Astrocyte (in vitro differentiated cells and primary cell): ENCODE data around the gene MYOM3. TPM values are rescaled to one million over a fixed set of nuclear protein-coding genes. Genes with fewer than 3 reads are reported as not detected.

Experiments used
- DNase-seq: peaks from one replicate; pipeline ENCODE4 v3.0.0-alpha.2; 2010; ENCODE audit warnings: low read depth
- FAIRE-seq: peaks from 2 replicates; lab custom pipeline; 2011; peaks lifted over from hg19 to GRCh38; lab: Jason Lieb, UNC
- H2AFZ ChIP-seq: 2 replicates; pipeline ENCODE4 v1.6.0; 2012; ENCODE audit warnings: low read depth, low read length, inconsistent platforms
- H3K27ac ChIP-seq: 2 replicates; pipeline ENCODE4 v1.5.1; 2011; ENCODE audit warnings: low read depth, low read length, inconsistent platforms
- H3K27me3 ChIP-seq: 2 replicates; pipeline ENCODE4 v1.6.0; 2011; ENCODE audit warnings: low read length, inconsistent platforms; ENCODE audit not compliant: insufficient read depth
- H3K36me3 ChIP-seq: 2 replicates; pipeline ENCODE4 v1.5.1; 2011; ENCODE audit warnings: low read length, inconsistent platforms; ENCODE audit not compliant: insufficient read depth
- H3K4me1 ChIP-seq: 2 replicates; pipeline ENCODE4 v1.5.1; 2011; ENCODE audit warnings: low read length, inconsistent platforms; ENCODE audit not compliant: insufficient read depth
- H3K4me2 ChIP-seq: 2 replicates; pipeline ENCODE4 v1.6.0; 2012; ENCODE audit warnings: low read length, inconsistent platforms
- H3K4me3 ChIP-seq: 2 replicates; pipeline ENCODE4 v1.5.1; 2011; ENCODE audit warnings: low read depth, mild to moderate bottlenecking, low read length, inconsistent platforms; ENCODE audit not compliant: insufficient read depth
- H3K79me2 ChIP-seq: 2 replicates; pipeline ENCODE4 v1.6.0; 2012; ENCODE audit warnings: mild to moderate bottlenecking, low read length, inconsistent platforms; ENCODE audit not compliant: insufficient read depth
- H3K9ac ChIP-seq: 2 replicates; pipeline ENCODE4 v1.6.0; 2012; ENCODE audit warnings: mild to moderate bottlenecking, low read length, inconsistent platforms
- H3K9me3 ChIP-seq: 2 replicates; pipeline ENCODE4 v1.5.1; 2012; ENCODE audit warnings: low read depth, mild to moderate bottlenecking, low read length, inconsistent platforms; ENCODE audit not compliant: insufficient read depth
- H4K20me1 ChIP-seq: 2 replicates; pipeline ENCODE4 v1.6.0; 2012; ENCODE audit warnings: low read length, inconsistent platforms; ENCODE audit not compliant: insufficient read depth
- H3K27ac Mint-ChIP-seq: one replicate; pipeline ENCODE4 v1.8.0; 2021; ENCODE audit warnings: mild to moderate bottlenecking, mixed read lengths; ENCODE audit not compliant: unreplicated experiment
- H3K27me3 Mint-ChIP-seq: one replicate; pipeline ENCODE4 v1.8.0; 2021; ENCODE audit warnings: low read depth, mixed read lengths; ENCODE audit not compliant: unreplicated experiment
- H3K36me3 Mint-ChIP-seq: one replicate; pipeline ENCODE4 v1.8.0; 2021; ENCODE audit warnings: low read depth, mixed read lengths; ENCODE audit not compliant: unreplicated experiment
- H3K4me1 Mint-ChIP-seq: one replicate; pipeline ENCODE4 v1.8.0; 2021; ENCODE audit warnings: low read depth, mixed read lengths; ENCODE audit not compliant: unreplicated experiment
- H3K4me3 Mint-ChIP-seq: one replicate; pipeline ENCODE4 v1.8.0; 2021; ENCODE audit warnings: mild to moderate bottlenecking, moderate library complexity, mixed read lengths; ENCODE audit not compliant: unreplicated experiment
- H3K9me3 Mint-ChIP-seq: one replicate; pipeline ENCODE4 v1.8.0; 2021; ENCODE audit warnings: mild to moderate bottlenecking, mixed read lengths; ENCODE audit not compliant: unreplicated experiment
- CTCF ChIP-seq: IDR thresholded peaks from 2 replicates; pipeline ENCODE4 v1.5.1; 2011; ENCODE audit warnings: low read depth, mild to moderate bottlenecking, inconsistent platforms, low read length, moderate library complexity; ENCODE audit not compliant: insufficient read depth
- EZH2 ChIP-seq: IDR thresholded peaks from 2 replicates; pipeline ENCODE4 v1.6.1; 2012; ENCODE audit warnings: mild to moderate bottlenecking, low read length, inconsistent platforms; ENCODE audit not compliant: insufficient read depth
- total RNA-seq: library from RNA; stranded (reverse); gene quantifications from 2 replicates; pipeline ENCODE4 v1.2.1, GENCODE V29; 2021

Gene MYOM3
- total RNA-seq, 1 donor from 2014 or later, result 1.0 TPM

- no peaks in the 10 kb centered on the region for H3K4me1 Mint-ChIP-seq
- Histone ChIP-seq H3K4me3 (no peak overlapping the region), H3K27me3 (peaks cover 6% of the 10 kb centered on the region), H3K79me2 (no peaks in the 10 kb centered on the region), H3K9me3 (no peaks in the 10 kb centered on the region), H3K4me1 (no peaks in the 10 kb centered on the region), H3K27ac (no peak overlapping the region), H2AFZ (no peak overlapping the region), H3K4me2 (no peak overlapping the region), H3K36me3 (no peaks in the 10 kb centered on the region), H4K20me1 (no peaks in the 10 kb centered on the region), H3K9ac (no peak overlapping the region)
- H3K9me3 Mint-ChIP-seq, result no peaks in the 10 kb centered on the region
- H3K4me3 Mint-ChIP-seq, result no peak overlapping the region
- no peak for FAIRE-seq
- no peak for TF ChIP-seq EZH2
- no peak for TF ChIP-seq CTCF
- H3K27me3 Mint-ChIP-seq, result peaks cover 37% of the 10 kb centered on the region
- DNase-seq, result no peak
- no peaks in the 10 kb centered on the region for H3K36me3 Mint-ChIP-seq
- no peak overlapping the region for H3K27ac Mint-ChIP-seq
These were observed 13.8 kb downstream of the MYOM3 start for GRCh38 chr1:24098102-24098501.

GRCh38 chr1:24097663-24098062, 14.3 kb downstream of the MYOM3 start:
- Histone ChIP-seq H3K36me3 (no peaks in the 10 kb centered on the region), H3K4me3 (no peak overlapping the region), H4K20me1 (no peaks in the 10 kb centered on the region), H3K9me3 (no peaks in the 10 kb centered on the region), H2AFZ (no peak overlapping the region), H3K4me2 (no peak overlapping the region), H3K9ac (no peak overlapping the region), H3K27me3 (peaks cover 6% of the 10 kb centered on the region), H3K4me1 (no peaks in the 10 kb centered on the region), H3K79me2 (no peaks in the 10 kb centered on the region), H3K27ac (no peak overlapping the region)
- H3K36me3 Mint-ChIP-seq, result no peaks in the 10 kb centered on the region
- no peak overlapping the region for H3K27ac Mint-ChIP-seq
- H3K4me3 Mint-ChIP-seq, result no peak overlapping the region
- no peaks in the 10 kb centered on the region for H3K4me1 Mint-ChIP-seq
- DNase-seq, result no peak
- FAIRE-seq, result no peak
- TF ChIP-seq EZH2 (no peak), CTCF (no peak)
- H3K9me3 Mint-ChIP-seq, result no peaks in the 10 kb centered on the region
- peaks cover 40% of the 10 kb centered on the region for H3K27me3 Mint-ChIP-seq

GRCh38 chr1:24096739-24097103, 15.2 kb downstream of the MYOM3 start:
- no peaks in the 10 kb centered on the region for H4K20me1 ChIP-seq
- no peak overlapping the region for H3K9ac ChIP-seq
- no peak overlapping the region for H3K27ac Mint-ChIP-seq
- H3K27ac ChIP-seq, result no peak overlapping the region
- H3K4me3 Mint-ChIP-seq, result no peak overlapping the region
- no peak overlapping the region for H2AFZ ChIP-seq
- FAIRE-seq (no peak), DNase-seq (no peak)
- H3K4me1 ChIP-seq, result no peaks in the 10 kb centered on the region
- TF ChIP-seq CTCF (no peak), EZH2 (no peak)
- H3K27me3 ChIP-seq, result peaks cover 6% of the 10 kb centered on the region
- H3K9me3 Mint-ChIP-seq, result no peaks in the 10 kb centered on the region
- H3K9me3 ChIP-seq, result no peaks in the 10 kb centered on the region
- no peaks in the 10 kb centered on the region for H3K4me1 Mint-ChIP-seq
- no peaks in the 10 kb centered on the region for H3K36me3 ChIP-seq
- no peak overlapping the region for H3K4me3 ChIP-seq
- no peaks in the 10 kb centered on the region for H3K79me2 ChIP-seq
- H3K4me2 ChIP-seq, result no peak overlapping the region
- H3K36me3 Mint-ChIP-seq, result no peaks in the 10 kb centered on the region
- H3K27me3 Mint-ChIP-seq, result peaks cover 40% of the 10 kb centered on the region
